ENCODE results near the gene EPHA6.
"Not testable (repeated sequence)": the region's sequence is repeated elsewhere in the genome, so short reads cannot be mapped to it uniquely, and the experiment has no call there.

Gene EPHA6

DNA sequence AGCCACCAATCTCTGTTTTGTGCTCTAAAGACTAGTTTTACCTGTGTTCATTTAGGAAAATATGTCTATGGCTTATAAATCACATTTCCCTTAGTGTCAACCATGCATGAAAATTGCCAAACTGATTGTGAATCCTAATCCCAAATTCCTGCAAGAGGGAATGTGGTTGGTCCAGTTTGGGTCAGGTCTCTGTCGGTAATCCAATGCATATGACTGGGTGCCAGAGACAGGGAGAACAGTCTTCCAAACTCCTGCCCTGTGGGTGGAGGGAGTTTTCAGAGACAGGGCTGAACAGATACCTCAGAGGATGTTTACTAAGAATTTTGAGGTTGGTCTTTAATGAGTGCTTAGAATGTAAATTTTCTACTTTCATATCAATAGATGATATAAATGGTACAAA, 649.6 kb downstream of the EPHA6 start:
- no peak for DNase-seq (ENCODE audit: low spot score)

DNA sequence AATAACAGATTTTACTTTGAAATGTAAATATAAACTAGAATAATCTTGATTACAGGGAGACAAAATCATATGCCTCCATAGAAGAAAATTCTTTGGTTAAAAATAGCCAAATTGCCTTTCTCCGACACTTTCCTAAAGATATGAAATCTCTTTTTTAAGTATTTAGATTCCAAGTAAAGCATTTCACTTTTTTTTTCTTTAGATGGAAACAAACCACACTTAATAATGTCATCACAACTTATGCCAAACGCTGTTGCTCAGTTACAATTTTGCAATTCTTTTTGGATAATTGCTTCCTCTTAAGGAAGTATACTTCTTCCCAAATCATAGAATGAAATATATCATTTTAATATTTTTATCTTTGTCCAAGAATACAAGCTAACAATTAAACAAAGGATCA, 656.1 kb downstream of the EPHA6 start:
- DNase-seq (ENCODE audit: low spot score) = no peak

GRCh38 chr3:97479740-97480139, 665.3 kb downstream of the EPHA6 start:
- DNase-seq (ENCODE audit: low spot score) = no peak

DNA sequence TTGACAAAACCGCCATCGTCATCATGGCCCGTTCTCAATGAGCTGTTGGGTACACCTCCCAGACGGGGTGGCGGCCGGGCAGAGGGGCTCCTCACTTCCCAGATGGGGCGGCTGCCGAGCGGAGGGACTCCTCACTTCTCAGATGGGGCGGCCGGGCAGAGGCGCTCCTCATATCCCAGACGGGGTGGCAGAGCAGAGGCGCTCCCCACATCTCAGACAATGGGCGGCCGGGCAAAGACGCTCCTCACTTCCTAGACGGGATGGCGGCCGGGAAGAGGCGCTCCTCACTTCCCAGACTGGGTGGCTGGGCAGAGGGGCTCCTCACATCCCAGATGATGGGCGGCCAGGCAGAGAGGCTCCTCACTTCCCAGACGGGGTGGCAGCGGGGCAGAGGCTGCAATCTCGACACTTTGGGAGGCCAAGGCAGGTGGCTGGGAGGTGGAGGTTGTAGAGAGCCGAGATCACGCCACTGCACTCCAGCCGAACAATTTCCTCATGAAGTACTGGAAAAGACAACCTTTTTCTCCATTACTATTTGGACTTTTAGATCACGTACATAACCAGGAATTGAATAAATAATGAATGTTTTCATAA, 666.4 kb downstream of the EPHA6 start:
- DNase-seq (ENCODE audit: low spot score) = not testable (repeated sequence)

GRCh38 chr3:97481416-97481815, 667.0 kb downstream of the EPHA6 start:
- no peak for DNase-seq (ENCODE audit: low spot score)

GRCh38 chr3:97485206-97485605, 670.8 kb downstream of the EPHA6 start:
- no peak for DNase-seq (ENCODE audit: low spot score)

GRCh38 chr3:97487587-97487986, 673.2 kb downstream of the EPHA6 start:
- DNase-seq (ENCODE audit: low spot score) = no peak

- no peak for DNase-seq (ENCODE audit: low spot score)
Measured at GRCh38 chr3:97488741-97489140, 674.3 kb downstream of the EPHA6 start.

DNA sequence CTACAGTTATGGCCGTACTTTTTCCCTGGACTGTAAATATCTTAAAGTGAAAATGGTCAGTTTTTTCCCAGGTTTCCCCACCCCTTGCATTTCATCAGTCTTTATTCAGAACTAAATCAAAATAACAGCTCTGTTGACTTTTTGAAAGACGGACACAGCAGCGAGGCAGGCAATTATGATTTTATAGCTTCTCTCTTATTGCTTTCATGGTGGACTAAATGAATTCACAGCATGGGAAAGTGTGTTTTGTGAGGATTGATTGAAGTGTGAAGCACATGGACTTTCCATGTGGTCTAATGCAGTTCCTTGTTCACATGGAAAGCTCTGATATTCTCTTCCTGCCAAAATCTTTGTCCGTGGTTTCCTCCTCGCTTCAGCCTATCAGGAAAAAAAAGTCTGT, 681.5 kb downstream of the EPHA6 start:
- no peak for DNase-seq (ENCODE audit: low spot score)

GRCh38 chr3:97497138-97497537, 682.7 kb downstream of the EPHA6 start:
- DNase-seq (ENCODE audit: low spot score) = no peak

- no peak for DNase-seq (ENCODE audit: low spot score)
Measured at GRCh38 chr3:97504463-97504862, 690.1 kb downstream of the EPHA6 start.

GRCh38 chr3:97510795-97511194, 696.4 kb downstream of the EPHA6 start:
- no peak for DNase-seq (ENCODE audit: low spot score)

DNA sequence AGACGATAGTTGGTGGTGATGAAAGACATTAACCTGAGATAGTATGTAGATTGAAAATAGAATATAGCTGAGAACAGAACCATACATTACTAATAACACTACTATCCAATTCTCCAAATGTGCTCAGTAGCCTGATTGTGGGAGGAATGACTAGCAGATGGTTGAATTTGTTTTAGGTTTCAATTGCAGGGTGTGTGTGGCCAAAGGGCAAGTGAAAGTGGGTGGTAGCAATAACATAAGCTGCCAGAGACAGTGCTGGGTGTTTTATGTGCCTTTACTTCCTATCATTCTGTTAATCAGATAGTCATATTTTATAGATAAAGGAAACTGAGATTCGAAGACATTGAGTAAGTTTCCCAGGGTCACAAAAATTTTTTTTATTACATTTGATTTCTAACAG, 700.7 kb downstream of the EPHA6 start:
- no peak for DNase-seq (ENCODE audit: low spot score)

- no peak for DNase-seq (ENCODE audit: low spot score)
Measured at GRCh38 chr3:97530691-97531090, 716.3 kb downstream of the EPHA6 start.

DNA sequence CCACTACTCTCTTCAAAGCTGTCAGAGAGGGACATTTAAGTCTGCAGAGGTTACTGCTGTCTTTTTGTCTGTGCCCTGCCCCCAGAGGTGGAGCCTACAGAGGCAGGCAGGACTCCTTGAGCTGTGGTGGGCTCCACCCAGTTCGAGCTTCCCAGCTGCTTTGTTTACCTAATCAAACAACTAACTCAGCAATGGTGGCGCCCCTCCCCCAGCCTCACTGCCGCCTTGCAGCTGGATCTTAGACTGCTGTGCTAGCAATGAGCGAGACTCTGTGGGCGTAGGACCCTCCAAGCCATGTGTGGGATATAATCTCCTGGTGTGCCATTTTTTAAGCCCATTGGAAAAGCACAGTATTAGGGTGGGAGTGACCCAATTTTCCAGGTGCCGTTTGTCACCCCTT, 733.2 kb downstream of the EPHA6 start:
- not testable (repeated sequence) for DNase-seq (ENCODE audit: low spot score)

DNA sequence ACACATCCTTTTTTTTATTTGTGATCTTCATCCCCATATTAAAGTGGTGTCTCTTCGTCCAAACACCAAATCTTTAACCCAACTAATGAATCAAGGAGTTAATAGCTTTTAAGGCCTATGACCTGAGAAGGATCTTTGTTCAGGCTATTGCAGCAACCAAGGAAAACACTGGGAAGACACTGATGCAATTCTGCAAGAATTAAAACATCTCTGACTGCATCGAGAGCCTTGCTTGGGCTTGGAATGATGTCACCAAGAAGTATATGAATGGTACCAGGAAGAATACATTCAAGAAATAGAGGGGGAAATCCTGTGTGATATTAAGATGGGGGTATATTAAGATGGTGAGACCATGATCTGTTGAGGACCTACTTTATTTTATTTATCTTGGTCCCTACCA, 736.0 kb downstream of the EPHA6 start:
- no peak for DNase-seq (ENCODE audit: low spot score)

- no peak for DNase-seq (ENCODE audit: low spot score)
Measured at GRCh38 chr3:97552186-97552585, 737.8 kb downstream of the EPHA6 start.

GRCh38 chr3:97575742-97576141, 761.3 kb downstream of the EPHA6 start:
- DNase-seq (ENCODE audit: low spot score) = no peak

- DNase-seq (ENCODE audit: low spot score) = no peak
Measured at GRCh38 chr3:97576221-97576620, 761.8 kb downstream of the EPHA6 start.

GRCh38 chr3:97579365-97579764, 765.0 kb downstream of the EPHA6 start:
- no peak for DNase-seq (ENCODE audit: low spot score)

GRCh38 chr3:97610626-97611025, 796.2 kb downstream of the EPHA6 start:
- DNase-seq (ENCODE audit: low spot score) = no peak

GRCh38 chr3:97612632-97613031, 798.2 kb downstream of the EPHA6 start:
- no peak for DNase-seq (ENCODE audit: low spot score)

GRCh38 chr3:97613139-97613538, 798.7 kb downstream of the EPHA6 start:
- no peak for DNase-seq (ENCODE audit: low spot score)

- not testable (repeated sequence) for DNase-seq (ENCODE audit: low spot score)
Measured at GRCh38 chr3:97620514-97620913, 806.1 kb downstream of the EPHA6 start.

GRCh38 chr3:97636465-97636864, 822.1 kb downstream of the EPHA6 start:
- DNase-seq (ENCODE audit: low spot score) = no peak

Data from pons (tissue), 1 donor.